HG02973 (cell line): ENCODE results near the gene TPRX1.
"Not testable (repeated sequence)": the region's sequence is repeated elsewhere in the genome, so short reads cannot be mapped to it uniquely, and the experiment has no call there.

ENCODE experiments used
- ATAC-seq: cut with Tn5 transposase; IDR thresholded peaks from one replicate; pipeline ENCODE4 v1.9.1; 2021; ENCODE audit warnings: moderate library complexity; ENCODE audit not compliant: unreplicated experiment

Gene TPRX1

GRCh38 chr19:47802521-47803043 lies 1.8 kb downstream of the TPRX1 start:
- no peak for ATAC-seq

DNA sequence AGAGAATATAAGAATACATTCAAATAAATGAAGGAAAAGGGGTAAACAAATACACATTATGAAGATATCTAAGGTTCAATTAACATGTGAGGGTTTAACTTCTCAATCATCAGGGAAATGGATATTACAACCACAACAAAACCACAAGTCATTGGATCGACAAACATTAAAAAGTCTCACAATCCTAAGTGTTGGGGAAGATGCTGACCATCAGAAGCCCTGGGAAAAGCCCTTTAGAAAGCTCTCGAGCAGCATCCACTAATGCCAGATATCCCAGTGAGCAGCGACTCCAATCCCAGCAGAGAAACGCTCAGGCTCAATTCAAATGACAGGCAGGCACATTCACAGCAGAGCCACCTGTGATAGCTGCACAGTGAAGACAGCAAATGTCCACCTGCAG lies 3.1 kb downstream of the TPRX1 start:
- no peak for ATAC-seq

DNA sequence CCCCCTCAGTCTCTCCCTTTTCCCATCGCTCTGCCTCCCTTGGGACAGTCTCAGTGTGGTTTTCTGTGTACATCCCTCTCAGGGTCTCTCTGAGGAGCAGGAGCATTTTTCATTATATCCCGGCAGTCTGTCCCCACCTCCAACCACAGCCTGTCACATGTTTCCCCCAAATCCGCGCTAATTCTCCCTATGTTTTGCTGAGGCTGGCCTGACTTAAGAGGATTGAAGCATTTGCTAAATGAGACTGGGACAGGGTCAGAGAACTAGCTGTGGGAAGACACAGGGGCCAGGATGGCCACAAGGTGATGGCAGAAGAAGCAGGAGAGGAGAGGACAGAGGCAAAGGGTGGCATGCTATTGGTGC lies 5.5 kb downstream of the TPRX1 start:
- ATAC-seq = no peak

GRCh38 chr19:47797996-47798903 lies 6.1 kb downstream of the TPRX1 start:
- ATAC-seq = no peak

DNA sequence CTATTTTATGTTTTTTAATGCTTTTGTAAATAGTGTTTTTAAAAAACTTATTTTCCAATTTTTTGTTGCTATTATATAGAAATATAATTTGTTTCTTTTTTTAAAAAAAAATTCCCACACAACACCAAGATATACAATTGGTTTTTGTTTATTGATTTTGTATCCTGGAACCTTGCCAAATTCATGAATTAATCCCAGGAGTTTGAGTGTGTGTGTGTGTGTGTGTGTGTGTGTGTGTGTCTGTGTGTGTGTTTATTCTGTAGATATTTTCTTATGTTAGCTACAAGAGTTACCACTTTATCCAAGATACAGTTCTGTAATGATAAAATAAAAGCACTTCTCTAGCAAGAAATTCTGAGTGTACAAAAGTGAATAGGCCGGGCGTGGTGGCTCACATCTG lies 7.6 kb downstream of the TPRX1 start:
- no peak for ATAC-seq

GRCh38 chr19:47794526-47794925 lies 9.8 kb downstream of the TPRX1 start:
- no peak for ATAC-seq

DNA sequence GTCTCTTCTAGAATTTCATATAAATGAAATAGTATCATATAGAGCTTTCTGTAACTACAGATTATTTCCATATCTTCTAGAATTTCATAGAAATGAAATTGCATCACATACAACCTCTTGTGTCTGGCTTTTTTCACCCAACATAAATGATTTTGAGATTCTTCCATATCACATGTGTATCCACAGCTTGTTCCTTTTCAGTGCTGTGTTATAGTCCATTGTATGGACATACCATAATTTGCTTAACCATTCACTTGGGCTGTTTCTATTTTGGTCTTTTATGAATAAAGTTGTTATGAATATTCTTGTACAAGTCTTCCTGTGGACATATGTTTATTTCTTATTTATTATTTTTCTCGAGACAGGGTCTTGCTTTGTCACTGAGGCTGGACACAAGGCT lies 11.7 kb downstream of the TPRX1 start:
- no peak for ATAC-seq

DNA sequence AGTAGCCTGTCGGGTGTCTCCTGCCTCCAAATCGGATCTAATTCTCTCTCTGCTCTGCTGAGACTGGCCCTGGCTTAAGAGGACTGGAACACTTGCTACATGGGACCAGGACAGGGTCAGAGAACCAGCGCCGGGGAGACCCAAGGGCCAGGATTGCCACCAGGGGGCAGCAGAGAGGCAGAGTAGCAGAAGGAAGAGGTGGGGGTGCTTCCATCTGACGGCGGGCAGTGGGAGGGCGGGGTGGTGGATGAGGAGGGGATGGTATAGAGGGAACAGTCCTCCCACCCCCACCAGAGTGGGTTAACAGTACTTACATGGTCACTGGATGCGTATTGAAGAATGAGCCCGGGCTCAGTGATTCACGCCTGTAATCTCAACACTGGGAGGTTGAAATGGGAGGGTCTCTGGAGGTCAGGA lies 13.9 kb downstream of the TPRX1 start:
- no peak for ATAC-seq

- not testable (repeated sequence) for ATAC-seq
These were observed 14.5 kb downstream of the TPRX1 start for GRCh38 chr19:47789811-47790210.

DNA sequence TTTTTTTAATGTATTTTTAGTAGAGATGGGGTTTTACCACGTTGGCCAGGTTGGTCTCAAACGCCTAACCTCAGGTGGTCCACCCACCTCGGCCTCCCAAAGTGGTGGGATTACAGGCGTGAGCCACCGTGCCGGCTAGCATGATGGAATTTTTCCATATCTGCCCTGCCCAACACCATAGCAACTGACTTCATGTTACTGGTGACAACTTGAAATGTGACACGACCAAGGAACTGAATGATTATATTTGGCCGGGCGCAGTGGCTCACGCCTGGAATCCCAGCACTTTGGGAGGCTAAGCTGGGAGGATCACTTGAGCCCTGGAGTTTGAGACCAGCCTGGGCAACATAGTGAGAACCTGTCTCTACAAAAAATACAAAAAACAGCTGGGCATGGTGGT lies 17.0 kb downstream of the TPRX1 start:
- not testable (repeated sequence) for ATAC-seq

GRCh38 chr19:47786566-47786965 lies 17.8 kb downstream of the TPRX1 start:
- no peak for ATAC-seq

DNA sequence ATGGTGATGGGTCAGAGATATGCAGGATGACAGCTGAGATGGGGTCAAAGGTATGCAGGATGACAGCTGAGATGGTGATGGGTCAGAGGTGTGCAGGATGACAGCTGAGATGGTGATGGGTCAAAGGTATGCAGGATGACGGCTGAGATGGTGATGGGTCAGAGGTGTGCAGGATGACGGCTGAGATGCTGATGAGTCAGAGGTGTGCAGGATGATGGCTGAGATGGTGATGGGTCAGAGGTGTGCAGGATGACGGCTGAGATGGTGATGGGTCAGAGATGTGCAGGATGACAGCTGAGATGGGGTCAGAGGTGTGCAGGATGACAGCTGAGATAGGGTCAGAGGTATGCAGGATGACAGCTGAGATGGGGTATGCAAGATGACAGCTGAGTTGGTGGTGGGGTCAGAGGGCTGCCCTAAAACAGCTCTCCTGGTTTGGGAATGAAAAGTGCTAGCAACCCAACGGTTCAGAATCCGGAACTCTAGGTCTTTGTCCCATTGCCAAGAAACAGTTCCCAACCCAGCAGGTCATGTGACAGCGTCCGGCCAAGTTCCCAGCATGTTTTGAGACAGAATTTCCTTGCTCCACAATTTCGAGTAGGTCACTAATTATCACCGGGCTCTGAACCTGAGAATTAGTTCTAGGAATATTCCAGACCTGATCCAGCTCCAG lies 22.6 kb downstream of the TPRX1 start:
- ATAC-seq = no peak

DNA sequence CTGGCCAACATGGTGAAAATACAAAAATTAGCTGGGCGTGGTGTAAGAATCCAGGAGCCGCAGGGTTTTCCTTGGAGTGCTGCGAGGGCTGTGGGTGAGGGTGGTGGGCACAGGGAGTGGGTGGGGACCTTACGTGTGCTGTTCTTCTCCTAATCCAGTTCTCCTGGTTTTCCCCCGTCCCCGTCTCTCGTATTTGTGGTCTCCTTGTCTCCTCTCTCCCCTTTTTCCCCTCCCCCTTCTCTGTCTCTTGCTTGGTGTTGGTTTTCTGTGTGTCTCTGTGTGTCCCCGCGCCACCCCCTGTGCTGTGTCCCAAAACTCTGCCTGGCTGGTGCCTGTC lies 24.2 kb downstream of the TPRX1 start:
- no peak for ATAC-seq

- ATAC-seq = no peak
These were observed 24.7 kb downstream of the TPRX1 start for GRCh38 chr19:47779524-47780214.

DNA sequence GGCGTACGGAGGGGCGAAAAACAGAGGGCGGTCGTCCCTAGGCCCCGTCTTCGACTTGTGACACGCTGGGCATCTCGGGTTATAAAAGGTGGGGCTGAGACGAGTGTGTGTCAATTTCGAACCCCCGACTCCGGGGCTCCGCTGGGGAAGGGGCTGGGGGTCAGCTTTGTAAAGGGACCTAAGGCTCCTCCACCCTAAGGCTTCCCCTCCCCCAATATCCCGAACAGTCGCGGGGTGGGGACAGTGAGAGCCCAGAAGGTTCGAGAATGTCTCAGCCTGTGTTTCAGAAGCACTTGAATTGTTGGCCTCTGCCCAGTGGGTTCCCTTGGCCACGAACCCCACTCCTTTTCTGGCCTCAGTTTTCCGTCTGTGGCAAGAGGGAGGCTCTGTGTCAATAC lies 25.4 kb downstream of the TPRX1 start:
- peak; percentile 14 for ATAC-seq

GRCh38 chr19:47778049-47778953 lies 26.1 kb downstream of the TPRX1 start, which contains the start of gene SELENOW:
TSS of gene SELENOW (plus strand) at chr19:47778703. CDS start at chr19:47778786, 83 bp downstream.
- ATAC-seq = peak; percentile 66

DNA sequence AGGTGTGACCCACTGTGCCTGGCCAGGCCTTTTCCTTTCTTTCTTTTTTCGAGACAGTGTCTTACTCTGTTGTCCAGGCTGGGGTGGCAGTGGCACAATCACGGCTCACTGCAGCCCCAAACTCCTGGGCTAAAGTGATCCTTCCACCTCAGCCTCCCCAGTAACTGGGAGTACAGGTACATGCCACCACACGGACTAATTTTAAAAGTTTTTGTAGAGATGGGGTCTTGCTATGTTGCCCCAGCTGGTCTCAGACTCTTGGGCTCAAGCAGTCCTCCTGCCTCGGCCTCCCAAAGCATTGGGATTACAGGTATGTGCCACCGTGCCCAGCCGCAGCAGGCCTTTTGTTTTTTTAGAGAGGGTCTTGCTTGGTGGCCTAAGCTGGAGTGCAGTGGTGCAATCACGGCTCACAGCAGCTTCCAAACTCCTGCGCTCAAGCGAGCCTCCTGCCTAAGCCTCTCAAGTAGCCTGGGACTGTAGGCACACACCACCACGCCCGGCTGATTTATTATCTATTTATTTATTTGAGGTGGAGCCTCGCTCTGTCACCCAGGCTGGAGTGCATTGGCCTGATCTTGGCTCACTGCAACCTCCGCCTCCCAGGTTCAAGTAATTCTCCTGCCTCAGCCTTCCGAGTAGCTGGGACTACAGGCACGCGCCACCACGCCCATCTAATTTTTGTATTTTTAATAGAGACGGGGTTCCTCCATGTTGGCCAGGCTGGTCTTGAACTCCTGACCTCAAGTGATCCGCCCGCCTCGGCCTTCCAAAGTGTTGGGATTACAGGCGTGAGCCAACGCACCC lies 26.9 kb downstream of the TPRX1 start:
- ATAC-seq = not testable (repeated sequence)

DNA sequence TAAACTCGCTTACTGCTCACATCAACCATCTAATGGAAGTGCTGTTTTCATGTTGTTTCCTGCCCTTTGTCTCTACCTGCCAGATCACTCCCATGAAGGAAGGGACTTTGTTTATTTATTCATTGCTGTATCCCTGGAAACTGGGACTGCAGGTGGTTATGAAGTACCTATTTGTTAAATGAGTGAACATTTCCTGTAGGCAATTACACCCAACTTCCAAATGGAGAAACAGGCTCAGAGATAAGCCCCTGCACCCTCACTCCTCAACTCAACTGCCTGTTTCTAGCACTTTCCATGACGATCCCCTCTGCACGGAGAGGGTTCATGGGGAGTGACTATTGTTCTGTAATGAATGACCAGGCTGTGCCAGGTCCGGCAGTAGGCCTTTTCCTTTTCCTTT lies 27.8 kb downstream of the TPRX1 start:
- ATAC-seq = no peak

GRCh38 chr19:47771291-47771690 lies 33.1 kb downstream of the TPRX1 start:
- ATAC-seq = not testable (repeated sequence)

DNA sequence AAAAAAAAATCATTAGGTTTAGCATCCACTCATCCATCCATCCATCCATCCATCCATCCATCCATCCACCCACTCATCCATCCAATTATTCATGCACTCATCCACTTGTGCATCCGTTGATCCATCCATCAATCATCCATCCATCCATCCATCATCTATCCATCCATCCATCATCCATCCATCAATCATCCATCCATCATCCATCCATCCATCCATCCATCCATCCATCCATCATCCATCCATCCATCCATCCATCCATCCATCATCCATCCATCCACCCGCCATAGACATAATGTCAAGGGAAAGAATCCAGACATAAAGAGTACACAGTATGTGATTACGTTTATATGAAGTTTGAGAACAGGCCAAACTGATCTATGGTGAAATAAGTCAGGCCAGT lies 34.8 kb downstream of the TPRX1 start:
- no peak for ATAC-seq
